Measurements from ENCODE around the gene TAF1.
"Not testable (repeated sequence)": the region's sequence is repeated elsewhere in the genome, so short reads cannot be mapped to it uniquely, and the experiment has no call there.

The TAF1 gene

DNA sequence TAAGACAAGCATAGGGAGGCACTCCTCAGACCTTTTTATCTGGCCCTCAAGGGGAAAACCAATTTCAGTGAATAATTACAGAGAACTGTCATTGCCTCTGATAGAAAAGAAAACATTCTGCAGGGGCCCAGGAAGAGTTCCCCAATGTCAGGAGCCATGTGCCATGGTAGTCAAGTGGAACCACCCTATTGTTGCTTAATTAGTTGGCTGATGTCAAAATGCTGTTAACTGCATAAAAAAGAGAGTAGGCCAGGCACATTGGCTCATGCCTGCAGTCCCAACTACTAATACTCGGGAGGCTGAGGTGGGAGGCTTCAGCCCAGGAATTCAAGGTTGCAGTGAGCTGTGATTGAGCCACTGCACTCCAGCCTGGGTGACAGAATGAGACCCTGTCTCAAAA, 138.2 kb downstream of the TAF1 start:
- no peak for DNase-seq

DNA sequence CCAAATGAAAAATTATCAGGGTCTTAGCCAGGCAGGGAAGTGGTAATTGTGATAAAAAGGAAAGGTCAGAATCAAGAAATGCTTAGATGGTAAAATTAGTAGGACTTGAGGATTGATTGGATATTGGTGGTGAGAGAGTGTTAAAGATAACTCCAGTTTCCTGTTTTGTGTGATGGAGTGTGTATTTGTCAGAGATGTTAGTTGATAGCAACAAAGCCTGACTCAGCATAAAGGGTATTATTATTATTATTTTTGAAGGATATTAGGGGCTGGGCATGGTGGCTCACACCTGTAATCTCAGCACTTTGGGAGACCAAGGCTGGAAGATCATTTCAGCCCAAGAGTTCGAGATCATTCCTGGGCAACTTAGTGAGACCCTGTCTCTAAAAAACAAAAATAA, 143.1 kb downstream of the TAF1 start:
- DNase-seq = no peak

DNA sequence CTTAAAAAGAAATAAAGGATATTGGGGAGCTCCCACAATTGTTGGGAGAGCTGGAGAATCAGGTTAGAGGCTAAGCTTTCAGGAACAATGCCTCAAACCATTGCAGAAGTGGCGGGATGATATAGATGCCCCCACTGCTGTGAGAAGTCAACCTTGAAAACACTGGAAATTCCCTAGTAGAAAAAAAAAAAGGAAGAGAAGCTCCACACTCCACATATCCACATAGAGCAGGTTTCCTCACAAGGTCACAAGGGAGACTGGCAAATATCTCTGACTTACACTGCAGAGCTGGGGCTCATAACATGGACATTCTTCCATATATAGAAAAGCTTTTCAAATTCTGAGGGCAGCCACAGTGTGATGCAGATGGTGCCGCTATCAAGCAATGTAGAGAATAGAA, 144.0 kb downstream of the TAF1 start:
- no peak for DNase-seq

DNA sequence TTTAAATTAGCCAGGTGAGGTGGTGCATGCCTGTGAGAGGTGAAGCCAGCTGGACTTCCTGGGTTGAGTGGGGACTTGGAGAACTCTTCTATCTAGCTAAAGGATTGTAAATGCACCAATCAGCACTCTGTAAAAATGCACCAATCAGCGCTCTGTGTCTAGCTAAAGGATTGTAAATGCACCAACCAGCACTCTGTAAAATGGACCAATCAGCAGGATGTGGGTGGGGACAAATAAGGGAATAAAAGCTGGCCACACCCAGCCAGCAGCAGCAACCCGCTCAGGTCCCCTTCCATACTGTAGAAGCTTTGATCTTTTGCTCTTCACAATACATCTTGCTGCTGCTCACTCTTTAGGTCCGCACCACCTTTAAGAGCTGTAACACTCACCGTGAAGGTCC, 147.6 kb downstream of the TAF1 start:
- not testable (repeated sequence) for DNase-seq

DNA sequence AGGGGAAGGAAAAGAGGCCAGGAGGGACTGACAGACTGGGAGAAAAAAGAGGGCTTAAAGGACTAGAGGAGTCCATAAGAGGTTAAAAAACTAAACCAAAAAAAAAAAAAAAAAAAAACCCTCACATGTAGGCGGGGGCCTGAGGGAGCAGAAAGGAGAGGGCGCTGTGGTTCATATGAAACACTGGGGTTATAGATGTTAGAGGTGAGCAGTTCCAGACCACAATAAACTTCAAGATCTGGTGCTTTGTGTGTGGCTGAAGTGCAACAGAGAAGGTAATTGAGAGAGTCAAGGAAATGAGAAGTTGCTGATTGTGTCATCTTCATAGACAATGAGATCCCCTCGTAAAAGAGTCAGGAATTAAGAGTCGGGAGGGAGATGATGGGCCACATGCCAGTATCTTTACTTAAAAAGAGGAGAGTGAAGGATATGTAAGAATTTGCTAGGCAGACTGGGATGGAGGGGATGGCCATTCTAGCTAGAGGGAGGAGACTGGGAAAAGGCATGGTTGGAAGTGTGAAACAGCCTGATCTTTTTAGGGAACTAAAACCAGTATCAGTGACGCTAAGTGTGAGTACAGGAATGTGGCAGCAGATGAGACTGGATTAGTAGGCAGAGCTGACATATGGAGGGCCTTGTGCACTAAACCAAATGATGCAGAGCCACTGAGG, 148.3 kb downstream of the TAF1 start:
- DNase-seq = no peak

DNA sequence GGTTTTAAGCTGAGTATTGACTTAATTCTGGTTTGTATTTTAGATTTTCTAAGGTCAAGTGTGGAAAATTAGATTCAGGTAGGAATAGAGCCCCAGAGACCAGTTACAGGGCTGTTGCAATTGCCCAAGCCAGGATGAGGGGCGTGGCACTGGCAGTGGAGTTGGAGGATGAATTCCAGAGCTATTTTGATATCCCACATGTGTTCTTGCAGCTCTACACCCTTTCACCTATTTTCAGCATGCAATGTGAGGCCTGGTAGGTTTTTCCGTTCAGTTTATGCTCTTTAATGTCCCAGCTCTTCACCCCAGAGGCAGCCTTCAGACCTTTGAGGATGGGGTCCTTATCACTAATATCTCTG, 148.9 kb downstream of the TAF1 start:
- DNase-seq = no peak

Data from NCI-H187 treated with DMSO at 0.1 percent for 48 hours (cell line).